H1 (cell line): ENCODE data around the gene STAU1. TPM values are rescaled to one million over a fixed set of nuclear protein-coding genes. Genes with fewer than 3 reads are reported as not detected.

Source experiments
- CEBPB ChIP-seq: IDR thresholded peaks from 2 replicates; pipeline ENCODE4 v1.6.1; 2012; ENCODE audit warnings: low read depth, low read length
- polyA plus RNA-seq, 7 experiments: library from polyadenylated mRNA; depleted of rRNA in 3 of 7; stranded (reverse) in 5 of 7; unstranded in 2 of 7; fragments of >200 nt in 5 of 7; fragments of 200-250 nt in 2 of 7; gene quantifications; 1 replicate in 5 of 7; 2 replicates in 1 of 7; 4 replicates in 1 of 7; pipeline versions ENCODE4 v1.2.1 to v1.2.3, GENCODE V29; 2011 to 2013; ENCODE audit warnings: missing spikeins in 2 of 7, mixed read lengths in 2 of 7
- total RNA-seq: library from RNA; stranded (reverse); fragmentation: NEBNext Ultra II Directional; extraction: Animal tissue kit (Norgen Biotek cat#: 25700); gene quantifications from 2 replicates; pipeline ENCODE4 v1.2.1, GENCODE V29; 2021
- TF ChIP-seq, protein P1 (sequence below): fragments of 300-600 bp; sonication (generic); IDR thresholded peaks from 2 replicates; pipeline ENCODE4 v1.7.1; 2012; ENCODE audit warnings: low read length, moderate library complexity, mild to moderate bottlenecking, inconsistent platforms; ENCODE audit not compliant: insufficient replicate concordance

Gene STAU1
- total and polyA plus RNA-seq, 2 of the 8 experiments (the other 6 are each of a cell fraction or from before 2014, with no cell fraction given), result 41.4 to 107 TPM

DNA sequence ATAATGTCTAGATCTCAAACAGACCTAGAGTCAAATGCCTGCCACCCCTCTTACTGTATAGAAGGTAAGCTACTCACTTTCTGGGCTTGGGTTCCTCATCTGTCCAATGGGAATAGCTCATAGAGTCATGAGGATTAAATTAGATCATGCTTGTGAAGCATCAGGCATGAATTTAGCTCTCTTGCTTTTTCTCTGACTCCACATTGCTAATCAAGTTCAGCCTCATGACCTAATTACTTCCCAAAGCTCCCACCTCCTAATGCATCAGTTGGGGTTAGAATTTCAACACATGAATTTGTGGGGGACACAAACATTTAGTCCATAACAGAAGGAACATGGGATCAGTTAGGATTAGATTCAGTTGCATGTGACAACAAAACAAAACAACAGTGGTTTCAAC is 26.4 kb upstream of the STAU1 start (continued):
- TF ChIP-seq, protein P1, sequence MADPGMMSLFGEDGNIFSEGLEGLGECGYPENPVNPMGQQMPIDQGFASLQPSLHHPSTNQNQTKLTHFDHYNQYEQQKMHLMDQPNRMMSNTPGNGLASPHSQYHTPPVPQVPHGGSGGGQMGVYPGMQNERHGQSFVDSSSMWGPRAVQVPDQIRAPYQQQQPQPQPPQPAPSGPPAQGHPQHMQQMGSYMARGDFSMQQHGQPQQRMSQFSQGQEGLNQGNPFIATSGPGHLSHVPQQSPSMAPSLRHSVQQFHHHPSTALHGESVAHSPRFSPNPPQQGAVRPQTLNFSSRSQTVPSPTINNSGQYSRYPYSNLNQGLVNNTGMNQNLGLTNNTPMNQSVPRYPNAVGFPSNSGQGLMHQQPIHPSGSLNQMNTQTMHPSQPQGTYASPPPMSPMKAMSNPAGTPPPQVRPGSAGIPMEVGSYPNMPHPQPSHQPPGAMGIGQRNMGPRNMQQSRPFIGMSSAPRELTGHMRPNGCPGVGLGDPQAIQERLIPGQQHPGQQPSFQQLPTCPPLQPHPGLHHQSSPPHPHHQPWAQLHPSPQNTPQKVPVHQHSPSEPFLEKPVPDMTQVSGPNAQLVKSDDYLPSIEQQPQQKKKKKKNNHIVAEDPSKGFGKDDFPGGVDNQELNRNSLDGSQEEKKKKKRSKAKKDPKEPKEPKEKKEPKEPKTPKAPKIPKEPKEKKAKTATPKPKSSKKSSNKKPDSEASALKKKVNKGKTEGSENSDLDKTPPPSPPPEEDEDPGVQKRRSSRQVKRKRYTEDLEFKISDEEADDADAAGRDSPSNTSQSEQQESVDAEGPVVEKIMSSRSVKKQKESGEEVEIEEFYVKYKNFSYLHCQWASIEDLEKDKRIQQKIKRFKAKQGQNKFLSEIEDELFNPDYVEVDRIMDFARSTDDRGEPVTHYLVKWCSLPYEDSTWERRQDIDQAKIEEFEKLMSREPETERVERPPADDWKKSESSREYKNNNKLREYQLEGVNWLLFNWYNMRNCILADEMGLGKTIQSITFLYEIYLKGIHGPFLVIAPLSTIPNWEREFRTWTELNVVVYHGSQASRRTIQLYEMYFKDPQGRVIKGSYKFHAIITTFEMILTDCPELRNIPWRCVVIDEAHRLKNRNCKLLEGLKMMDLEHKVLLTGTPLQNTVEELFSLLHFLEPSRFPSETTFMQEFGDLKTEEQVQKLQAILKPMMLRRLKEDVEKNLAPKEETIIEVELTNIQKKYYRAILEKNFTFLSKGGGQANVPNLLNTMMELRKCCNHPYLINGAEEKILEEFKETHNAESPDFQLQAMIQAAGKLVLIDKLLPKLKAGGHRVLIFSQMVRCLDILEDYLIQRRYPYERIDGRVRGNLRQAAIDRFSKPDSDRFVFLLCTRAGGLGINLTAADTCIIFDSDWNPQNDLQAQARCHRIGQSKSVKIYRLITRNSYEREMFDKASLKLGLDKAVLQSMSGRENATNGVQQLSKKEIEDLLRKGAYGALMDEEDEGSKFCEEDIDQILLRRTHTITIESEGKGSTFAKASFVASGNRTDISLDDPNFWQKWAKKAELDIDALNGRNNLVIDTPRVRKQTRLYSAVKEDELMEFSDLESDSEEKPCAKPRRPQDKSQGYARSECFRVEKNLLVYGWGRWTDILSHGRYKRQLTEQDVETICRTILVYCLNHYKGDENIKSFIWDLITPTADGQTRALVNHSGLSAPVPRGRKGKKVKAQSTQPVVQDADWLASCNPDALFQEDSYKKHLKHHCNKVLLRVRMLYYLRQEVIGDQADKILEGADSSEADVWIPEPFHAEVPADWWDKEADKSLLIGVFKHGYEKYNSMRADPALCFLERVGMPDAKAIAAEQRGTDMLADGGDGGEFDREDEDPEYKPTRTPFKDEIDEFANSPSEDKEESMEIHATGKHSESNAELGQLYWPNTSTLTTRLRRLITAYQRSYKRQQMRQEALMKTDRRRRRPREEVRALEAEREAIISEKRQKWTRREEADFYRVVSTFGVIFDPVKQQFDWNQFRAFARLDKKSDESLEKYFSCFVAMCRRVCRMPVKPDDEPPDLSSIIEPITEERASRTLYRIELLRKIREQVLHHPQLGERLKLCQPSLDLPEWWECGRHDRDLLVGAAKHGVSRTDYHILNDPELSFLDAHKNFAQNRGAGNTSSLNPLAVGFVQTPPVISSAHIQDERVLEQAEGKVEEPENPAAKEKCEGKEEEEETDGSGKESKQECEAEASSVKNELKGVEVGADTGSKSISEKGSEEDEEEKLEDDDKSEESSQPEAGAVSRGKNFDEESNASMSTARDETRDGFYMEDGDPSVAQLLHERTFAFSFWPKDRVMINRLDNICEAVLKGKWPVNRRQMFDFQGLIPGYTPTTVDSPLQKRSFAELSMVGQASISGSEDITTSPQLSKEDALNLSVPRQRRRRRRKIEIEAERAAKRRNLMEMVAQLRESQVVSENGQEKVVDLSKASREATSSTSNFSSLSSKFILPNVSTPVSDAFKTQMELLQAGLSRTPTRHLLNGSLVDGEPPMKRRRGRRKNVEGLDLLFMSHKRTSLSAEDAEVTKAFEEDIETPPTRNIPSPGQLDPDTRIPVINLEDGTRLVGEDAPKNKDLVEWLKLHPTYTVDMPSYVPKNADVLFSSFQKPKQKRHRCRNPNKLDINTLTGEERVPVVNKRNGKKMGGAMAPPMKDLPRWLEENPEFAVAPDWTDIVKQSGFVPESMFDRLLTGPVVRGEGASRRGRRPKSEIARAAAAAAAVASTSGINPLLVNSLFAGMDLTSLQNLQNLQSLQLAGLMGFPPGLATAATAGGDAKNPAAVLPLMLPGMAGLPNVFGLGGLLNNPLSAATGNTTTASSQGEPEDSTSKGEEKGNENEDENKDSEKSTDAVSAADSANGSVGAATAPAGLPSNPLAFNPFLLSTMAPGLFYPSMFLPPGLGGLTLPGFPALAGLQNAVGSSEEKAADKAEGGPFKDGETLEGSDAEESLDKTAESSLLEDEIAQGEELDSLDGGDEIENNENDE, result no peak
- TF ChIP-seq CEBPB, result no peak
